Left renal pelvis (tissue), 4 donors: ENCODE data around the gene SLC8A2. TPM values are rescaled to one million over a fixed set of nuclear protein-coding genes. Genes with fewer than 3 reads are reported as not detected.
A peak's percentile ranks its signal among the peaks of the same experiment; 100 is the strongest.
"Not testable (repeated sequence)": the region's sequence is repeated elsewhere in the genome, so short reads cannot be mapped to it uniquely, and the experiment has no call there.

ENCODE experiments used
- DNase-seq, 4 donors: peaks; one replicate each; pipeline ENCODE4 v3.0.0-alpha.2; 2013; ENCODE audit warnings: low read depth in 4 of 4, low spot score in 3 of 4
- polyA plus RNA-seq, 4 donors: library from polyadenylated mRNA; unstranded; fragments of 120-200 nt; gene quantifications; one replicate each; pipeline ENCODE4 v1.2.1, GENCODE V29; 2013; ENCODE audit not compliant: insufficient read length in 4 of 4

SLC8A2 gene
- polyA plus RNA-seq, 4 donors, result 0.17 to 0.44 (median 0.29) TPM

GRCh38 chr19:47489072-47489914 is 17.6 kb upstream of the SLC8A2 start:
- DNase-seq, result no peak

- DNase-seq, result no peak
Observed at GRCh38 chr19:47487551-47488515, 16.1 kb upstream of the SLC8A2 start.

- no peak for DNase-seq
Observed at GRCh38 chr19:47486900-47487299, 15.2 kb upstream of the SLC8A2 start.

- not testable (repeated sequence) for DNase-seq
Observed at GRCh38 chr19:47486220-47486619, 14.5 kb upstream of the SLC8A2 start.

DNA sequence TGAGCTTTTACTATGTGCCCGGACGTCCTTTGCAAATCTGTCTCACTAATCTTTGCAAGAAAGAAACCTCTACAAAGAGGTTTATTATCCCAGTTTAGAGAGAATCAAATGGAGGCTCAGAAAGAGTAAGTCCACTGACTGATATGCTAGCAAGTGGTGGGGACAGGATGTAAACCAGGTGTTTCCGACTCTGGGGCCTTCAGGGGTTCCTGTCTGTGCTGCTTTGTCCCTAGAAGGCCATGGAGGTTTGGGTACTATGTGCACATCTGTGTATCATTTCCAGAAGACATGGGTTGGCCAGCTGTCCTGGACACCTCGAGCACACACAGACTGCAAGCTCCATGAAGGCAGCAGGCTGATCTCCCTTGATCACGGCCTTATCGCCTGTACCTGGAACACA is 13.5 kb upstream of the SLC8A2 start:
- DNase-seq, result no peak

DNA sequence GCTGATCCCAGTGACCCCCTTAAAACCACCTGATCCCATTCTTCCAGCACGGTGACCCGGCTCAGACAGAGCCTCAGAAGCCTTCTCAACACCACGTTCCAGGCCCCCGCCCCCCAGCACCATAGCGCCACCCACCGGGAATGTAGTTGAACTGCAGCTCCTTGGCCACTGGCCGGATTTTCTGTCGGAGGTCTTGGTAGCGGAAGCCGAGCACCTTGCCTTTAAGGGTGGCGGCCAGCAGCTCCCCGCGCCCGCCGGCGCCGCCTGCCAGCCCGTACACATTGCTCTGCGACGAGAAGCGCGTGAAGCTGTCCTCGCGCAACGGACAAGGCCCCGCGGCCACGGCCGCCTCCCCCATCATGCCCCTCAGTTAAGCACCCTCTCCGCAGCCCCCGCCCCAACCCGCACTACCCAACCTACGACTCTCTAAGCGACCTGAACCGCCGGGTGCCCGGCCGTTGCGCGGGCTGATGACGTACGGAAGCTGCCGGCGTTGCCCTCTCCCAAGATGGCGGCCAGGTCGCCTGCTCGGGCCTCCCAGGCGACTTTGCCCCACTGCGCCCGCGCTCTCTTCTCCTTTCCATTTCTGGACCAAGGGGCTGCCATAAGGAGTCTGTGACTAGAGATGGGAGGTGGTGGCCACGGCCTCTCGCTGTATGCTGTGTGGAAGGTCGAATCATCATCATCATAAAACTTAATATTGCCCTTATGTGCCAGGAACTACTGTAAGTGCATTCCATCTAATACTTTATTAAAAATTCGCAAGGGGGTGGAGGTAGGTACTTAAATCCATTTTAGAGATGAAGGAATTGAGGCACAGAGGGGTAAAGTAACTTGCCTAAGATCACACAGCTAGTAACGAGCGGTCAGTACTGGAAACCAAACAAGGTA is 12.4 kb upstream of the SLC8A2 start, which contains the start of gene KPTN:
KPTN (minus strand) TSS at position 420 of the 891 bp plus-strand sequence; CDS start at position 361, 59 bp downstream.
- DNase-seq, result peak; percentile 77 to 82 (median 78)

- DNase-seq, result no peak
Observed at GRCh38 chr19:47483200-47483599, 11.5 kb upstream of the SLC8A2 start.

DNA sequence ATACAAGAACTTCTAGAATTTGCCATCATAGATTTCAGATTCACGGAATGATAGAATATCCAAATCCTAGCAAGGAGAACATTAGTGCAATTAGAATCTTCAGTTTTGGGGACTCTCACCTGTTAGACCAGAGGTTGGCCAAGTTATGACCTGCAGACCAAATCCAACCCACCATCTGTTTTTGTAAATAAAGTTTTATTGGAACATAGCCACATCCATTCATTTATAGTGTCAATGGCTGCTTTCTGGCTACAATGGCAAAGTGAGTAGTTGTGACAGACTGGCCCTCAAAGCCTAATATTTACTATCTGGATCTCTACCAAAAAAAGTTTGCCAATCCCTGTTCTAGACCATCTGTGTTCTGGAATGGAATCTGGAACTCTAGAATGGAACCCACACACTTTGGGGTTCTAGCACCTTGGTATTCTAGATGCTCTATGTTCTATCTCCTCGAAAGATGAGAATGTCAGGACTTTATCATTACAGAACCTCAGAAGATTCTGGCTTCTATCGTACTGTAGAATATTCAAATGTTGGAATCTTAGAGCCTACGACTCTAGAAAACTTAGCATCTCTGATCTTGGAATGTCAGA is 9.9 kb upstream of the SLC8A2 start:
- DNase-seq, result no peak

DNA sequence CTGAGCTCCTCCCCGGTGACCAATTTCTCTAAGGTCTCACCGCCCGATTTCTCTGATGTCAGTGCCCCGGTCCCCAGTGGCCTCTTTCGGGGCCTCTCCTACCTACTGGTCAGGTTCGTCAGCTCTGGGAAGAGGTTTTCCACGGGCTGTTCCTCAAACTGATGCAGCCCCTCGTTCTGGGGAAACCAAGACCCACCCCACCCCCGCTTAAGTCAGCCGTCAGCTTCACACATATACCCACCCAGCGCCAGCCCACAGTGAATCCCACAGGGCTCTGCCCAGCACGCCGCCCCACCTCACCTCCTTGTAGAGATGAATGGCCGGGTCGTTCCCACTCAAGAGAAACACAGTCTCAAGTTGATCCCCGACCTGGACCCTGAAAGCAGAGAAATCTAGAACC is 9.0 kb upstream of the SLC8A2 start:
- no peak for DNase-seq

- no peak for DNase-seq
Observed at GRCh38 chr19:47479701-47480503, 8.2 kb upstream of the SLC8A2 start.

DNA sequence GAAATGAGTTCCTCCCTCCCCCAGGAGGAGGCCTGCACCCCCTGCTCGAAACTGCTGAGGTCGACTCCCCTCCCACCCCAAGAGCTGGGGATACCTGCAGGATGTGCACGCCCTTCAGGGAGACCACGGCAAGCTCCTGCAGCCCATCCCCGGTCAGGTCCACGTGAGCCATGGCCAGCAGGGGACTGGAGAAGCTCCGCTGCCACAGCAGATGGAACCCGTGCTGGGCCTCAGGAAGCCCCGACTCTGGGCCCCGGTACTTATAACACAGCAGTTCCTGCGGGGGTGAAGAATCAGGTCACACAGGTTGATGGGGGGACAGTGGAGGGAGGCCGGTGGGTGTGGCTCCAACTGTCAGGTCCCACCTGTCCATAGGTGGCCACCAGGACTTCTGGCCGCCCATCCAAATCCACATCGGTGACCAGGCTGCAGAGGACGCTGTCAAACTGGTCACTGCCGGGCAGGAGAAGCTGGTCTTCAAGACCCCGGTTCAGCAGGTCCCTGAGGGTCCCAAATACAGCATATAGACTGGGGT is 4.8 kb upstream of the SLC8A2 start:
- no peak for DNase-seq

GRCh38 chr19:47475465-47475864 is 3.8 kb upstream of the SLC8A2 start:
- DNase-seq, result no peak

- DNase-seq, result no peak
Observed at GRCh38 chr19:47473336-47473735, 1.6 kb upstream of the SLC8A2 start.

DNA sequence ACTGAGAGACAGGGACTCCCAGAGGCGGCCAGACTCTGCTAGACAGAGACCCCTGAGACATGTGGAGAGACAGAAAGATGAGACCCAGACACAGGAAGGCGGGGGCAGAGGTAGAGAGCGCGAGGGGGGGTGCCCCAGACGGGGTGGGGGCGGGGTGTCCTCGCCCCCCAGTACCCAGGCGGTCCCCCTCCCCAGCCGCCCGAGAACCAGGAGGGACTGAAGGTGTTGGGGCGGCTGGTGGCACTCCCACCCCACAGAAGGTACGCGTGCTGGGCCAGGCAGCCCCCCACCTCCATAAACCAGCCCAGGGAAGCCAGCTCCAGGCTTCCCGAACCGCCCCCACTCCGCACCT is 336 bp downstream of the SLC8A2 start:
- DNase-seq, result no peak

GRCh38 chr19:47470447-47471195 is 1.1 kb downstream of the SLC8A2 start:
- no peak for DNase-seq

GRCh38 chr19:47469719-47470118 is 2.0 kb downstream of the SLC8A2 start:
- DNase-seq, result no peak

DNA sequence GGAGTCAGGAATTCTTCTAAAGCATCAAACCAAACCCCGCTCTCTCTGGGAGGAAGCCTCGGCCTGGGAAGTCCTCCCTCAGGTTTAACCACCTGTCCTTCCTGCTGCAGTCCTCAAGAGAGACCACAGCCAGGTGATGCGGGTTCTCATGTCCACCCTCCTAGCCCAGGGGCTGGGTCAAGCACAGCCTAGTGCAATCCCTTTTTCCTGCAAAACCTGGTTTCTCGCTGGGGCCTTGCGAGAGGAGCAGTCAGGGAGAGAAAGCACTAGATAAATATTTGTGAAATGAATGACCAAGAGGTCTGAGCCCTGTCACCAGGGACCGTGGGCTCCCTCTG is 2.4 kb downstream of the SLC8A2 start:
- no peak for DNase-seq

GRCh38 chr19:47467914-47468313 is 3.8 kb downstream of the SLC8A2 start:
- no peak for DNase-seq
